Measurements from ENCODE around the gene KRT6A. TPM values are rescaled to one million over a fixed set of nuclear protein-coding genes. Genes with fewer than 3 reads are reported as not detected.

Gene KRT6A
- total and polyA plus RNA-seq, 10 of the 15 experiments (the other 5 are each of a cell fraction or from before 2014, with no cell fraction given) = 0.96 TPM; not detected in 9

GRCh38 chr12:52541709-52542108 lies 48.7 kb upstream of the KRT6A start (continued):
- TF ChIP-seq BCLAF1 (IDR thresholded peaks at IDR 0.05) (no peak), POLR2A (IDR thresholded peaks at IDR 0.05; ENCODE audit: low read depth, low read length) (no peak), JUND (IDR thresholded peaks at IDR 0.05; ENCODE audit: low read depth, low read length) (no peak), RB1 (IDR thresholded peaks at IDR 0.05; ENCODE audit: borderline replicate concordance) (no peak), POLR2AphosphoS2 (IDR thresholded peaks at IDR 0.05; ENCODE audit: low read depth, low read length) (no peak)

GRCh38 chr12:52540531-52540930 lies 47.5 kb upstream of the KRT6A start:
- no peak overlapping the region for H3K27ac ChIP-seq (ENCODE audit: control insufficient read depth, insufficient read depth)
- no peak for FAIRE-seq
- no peak overlapping the region for H2AFZ ChIP-seq (ENCODE audit: control insufficient read depth, low read depth, low read length)
- no TSS peak for BruUV-seq (replicated peaks)
- H3K4me1 ChIP-seq (ENCODE audit: control insufficient read depth, insufficient read depth, low read length) = no peaks in the 10 kb centered on the region
- peaks cover 0 to 2% of the 10 kb centered on the region in 2 experiments; a peak in 1 of 4 replicates for H3K27me3 ChIP-seq (replicated peaks in 1 of 2; ENCODE audit: control insufficient read depth in 2 of 2, insufficient read depth in 2 of 2, low read length in 1 of 2)
- ChIA-PET RAD21 (ENCODE audit: unreplicated experiment) (no interaction called here), SMC1A (ENCODE audit: uncharacterized antibody, unreplicated experiment) (no interaction called here), POLR2A (no interaction called here), CTCF (no interaction called here)
- in situ Hi-C loops (cut with MboI) = no loop called here
- H3K9ac ChIP-seq (ENCODE audit: control insufficient read depth, insufficient read depth, low read length) = no peak overlapping the region
- H3K9me3 ChIP-seq (replicated peaks; ENCODE audit: control insufficient read depth, insufficient read depth, low read length) = no peaks in the 10 kb centered on the region
- H3K4me2 ChIP-seq (ENCODE audit: control insufficient read depth, insufficient read depth) = no peak overlapping the region
- no peak for DNase-seq (ENCODE audit: low read depth, low spot score)
- ATAC-seq = no peak
- no peaks in the 10 kb centered on the region for H4K20me1 ChIP-seq (ENCODE audit: control insufficient read depth, insufficient read depth)
- no peak for TF ChIP-seq PML (IDR thresholded peaks at IDR 0.05; ENCODE audit: low read length)
- no peak for TF ChIP-seq CUX1 (IDR thresholded peaks at IDR 0.05; ENCODE audit: insufficient replicate concordance, low read depth, low read length)
- TF ChIP-seq POU2F2 (IDR thresholded peaks at IDR 0.05; ENCODE audit: borderline replicate concordance, low read depth, low read length) = no peak
- no peak for TF ChIP-seq RAD21 (IDR thresholded peaks at IDR 0.05; ENCODE audit: insufficient read depth, low read depth, low read length)
- no peak for TF ChIP-seq ATF2 (IDR thresholded peaks at IDR 0.05; ENCODE audit: low read length)
- TF ChIP-seq POLR2A (IDR thresholded peaks at IDR 0.05; ENCODE audit: low read depth, low read length) = no peak
- TF ChIP-seq CHD1 (IDR thresholded peaks at IDR 0.05; ENCODE audit: low read depth, low read length) = no peak
- TF ChIP-seq YY1 (IDR thresholded peaks at IDR 0.05; ENCODE audit: low read depth, low read length) = no peak
- TF ChIP-seq SIN3A (IDR thresholded peaks at IDR 0.05; ENCODE audit: low read depth, low read length) = no peak
- no peak for TF ChIP-seq NFXL1 (IDR thresholded peaks at IDR 0.05; ENCODE audit: borderline replicate concordance)
- intact Hi-C loops (cut with micrococcal nuclease; ENCODE audit: unreplicated experiment) = no loop called here
- WGBS (ENCODE audit: insufficient coverage, insufficient replicate concordance, low lambda C conversion rate, missing lambda C conversion rate) = 34% methylated on average over 7 of the region's 7 CpGs
- H3K4me3 ChIP-seq = no peak overlapping the region
- no peaks in the 10 kb centered on the region for H3K36me3 ChIP-seq (ENCODE audit: control insufficient read depth in 2 of 2, insufficient read depth in 2 of 2, low read length in 1 of 2)
- no peaks in the 10 kb centered on the region for H3K79me2 ChIP-seq (ENCODE audit: control insufficient read depth, insufficient read depth, low read length)

All from GM12878 (cell line).